Pulmonary artery endothelial cell (primary cell): Measurements from ENCODE around the gene RANBP3. TPM values are rescaled to one million over a fixed set of nuclear protein-coding genes. Genes with fewer than 3 reads are reported as not detected.

ENCODE experiments used
- DNase-seq: peaks from one replicate; pipeline ENCODE4 v3.0.0-alpha.2; 2011; ENCODE audit warnings: low read depth, low spot score
- total RNA-seq: library from RNA; depleted of rRNA; stranded (reverse); fragments of >200 nt; gene quantifications from 2 replicates; pipeline ENCODE4 v1.2.3, GENCODE V29; 2014

RANBP3 gene
- total RNA-seq, 1 donor from 2014 or later: 36.4 TPM

- DNase-seq: no peak
These were observed 48.3 kb downstream of the RANBP3 start for GRCh38 chr19:5929625-5930024.

- no peak for DNase-seq
These were observed 48.8 kb downstream of the RANBP3 start for GRCh38 chr19:5929179-5929578.

GRCh38 chr19:5927441-5927821 is 50.5 kb downstream of the RANBP3 start:
- DNase-seq: no peak

- no peak for DNase-seq
These were observed 51.1 kb downstream of the RANBP3 start for GRCh38 chr19:5926641-5927440.

- DNase-seq: no peak
These were observed 52.0 kb downstream of the RANBP3 start for GRCh38 chr19:5925830-5926427.

GRCh38 chr19:5923356-5923755 is 54.6 kb downstream of the RANBP3 start:
- DNase-seq: no peak

GRCh38 chr19:5922161-5922545 is 55.8 kb downstream of the RANBP3 start:
- no peak for DNase-seq

GRCh38 chr19:5921516-5922160 is 56.3 kb downstream of the RANBP3 start:
- no peak for DNase-seq

GRCh38 chr19:5918463-5919079 is 59.4 kb downstream of the RANBP3 start:
- DNase-seq: no peak

- DNase-seq: no peak
These were observed 60.4 kb downstream of the RANBP3 start for GRCh38 chr19:5917431-5918107.

GRCh38 chr19:5916181-5916708 is 61.7 kb downstream of the RANBP3 start:
- DNase-seq: no peak

- DNase-seq: no peak
These were observed 62.2 kb downstream of the RANBP3 start for GRCh38 chr19:5915782-5916165.

- DNase-seq: no peak
These were observed 62.8 kb downstream of the RANBP3 start for GRCh38 chr19:5914946-5915781.

GRCh38 chr19:5914358-5914774 is 63.6 kb downstream of the RANBP3 start:
- DNase-seq: no peak

- no peak for DNase-seq
These were observed 64.1 kb downstream of the RANBP3 start, which contains the start of gene CAPS for GRCh38 chr19:5913739-5914357. Gene CAPS (plus strand): TSS chr19:5914254. CDS start chr19:5914407, 153 bp downstream.

- no peak for DNase-seq
These were observed 66.6 kb downstream of the RANBP3 start for GRCh38 chr19:5911366-5911765.

GRCh38 chr19:5910638-5910907 is 67.4 kb downstream of the RANBP3 start:
- no peak for DNase-seq

- no peak for DNase-seq
These were observed 69.0 kb downstream of the RANBP3 start for GRCh38 chr19:5908773-5909442.

- DNase-seq: no peak
These were observed 70.7 kb downstream of the RANBP3 start for GRCh38 chr19:5907241-5907640.
